Cardiac fibroblast (primary cell): ENCODE data around the gene IDE.
A peak's percentile ranks its signal among the peaks of the same experiment; 100 is the strongest.
"Not testable (repeated sequence)": the region's sequence is repeated elsewhere in the genome, so short reads cannot be mapped to it uniquely, and the experiment has no call there.

Experiments used
- DNase-seq, 2 donors: peaks; one replicate each; pipeline versions ENCODE4 v3.0.0 to v3.0.0-alpha.2; 2010; ENCODE audit warnings: low read depth in 2 of 2
- H3K4me3 ChIP-seq, 2 donors: replicated peaks in 1 of 2; 1 replicate in 1 of 2; 2 replicates in 1 of 2; pipeline ENCODE4 v1.5.1; 2011; ENCODE audit warnings: low read depth in 2 of 2, low read length in 2 of 2, mild to moderate bottlenecking in 2 of 2, moderate library complexity in 1 of 2
- CTCF ChIP-seq: IDR thresholded peaks from one replicate; pipeline ENCODE4 v1.5.1; 2011; ENCODE audit warnings: low read depth, mild to moderate bottlenecking, low read length, inconsistent platforms

IDE gene

DNA sequence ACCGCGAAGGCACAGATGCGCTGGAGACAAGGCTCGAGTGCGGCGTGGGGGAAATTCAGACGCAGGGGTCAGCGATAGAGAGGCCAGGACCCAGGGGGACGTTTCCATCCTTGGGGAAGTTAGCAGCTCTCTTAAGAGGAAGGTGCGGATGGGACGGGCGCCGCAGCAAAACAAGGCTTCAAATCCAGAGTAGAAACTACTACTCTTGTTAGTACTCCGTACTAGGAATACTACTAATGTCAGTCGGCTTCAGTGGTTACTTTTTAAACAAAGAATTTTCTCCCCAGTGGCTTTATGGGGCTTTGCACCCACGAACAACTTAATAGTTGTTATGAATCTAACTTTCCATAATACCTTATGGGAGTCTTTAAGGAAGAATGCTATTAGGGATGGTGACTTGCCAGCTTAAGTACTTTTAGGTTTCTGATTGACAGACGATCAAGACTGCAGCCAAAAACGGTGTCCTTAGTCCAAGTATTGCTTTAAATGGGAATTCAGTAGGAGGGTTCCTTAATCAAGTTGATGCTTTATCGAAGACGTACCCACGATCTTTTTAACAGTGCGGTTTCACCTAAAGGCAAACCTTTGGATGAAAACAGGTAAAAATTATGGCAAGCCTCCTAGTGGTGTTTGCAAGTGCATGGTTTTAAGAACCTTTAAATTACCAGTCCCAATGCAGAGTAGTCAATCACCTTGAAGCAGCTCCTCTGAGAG lies 812 bp upstream of the IDE start:
- peak overlapping the region; percentile 84 to 96 for H3K4me3 ChIP-seq
- TF ChIP-seq CTCF: peak; percentile 6
- DNase-seq: peak; percentile 53 to 67

- DNase-seq: peak; percentile 54 to 61
- H3K4me3 ChIP-seq: peak overlapping the region; percentile 84 to 96
- peak; percentile 20 for TF ChIP-seq CTCF
Observed at GRCh38 chr10:92573091-92573797, 649 bp downstream of the IDE start.

DNA sequence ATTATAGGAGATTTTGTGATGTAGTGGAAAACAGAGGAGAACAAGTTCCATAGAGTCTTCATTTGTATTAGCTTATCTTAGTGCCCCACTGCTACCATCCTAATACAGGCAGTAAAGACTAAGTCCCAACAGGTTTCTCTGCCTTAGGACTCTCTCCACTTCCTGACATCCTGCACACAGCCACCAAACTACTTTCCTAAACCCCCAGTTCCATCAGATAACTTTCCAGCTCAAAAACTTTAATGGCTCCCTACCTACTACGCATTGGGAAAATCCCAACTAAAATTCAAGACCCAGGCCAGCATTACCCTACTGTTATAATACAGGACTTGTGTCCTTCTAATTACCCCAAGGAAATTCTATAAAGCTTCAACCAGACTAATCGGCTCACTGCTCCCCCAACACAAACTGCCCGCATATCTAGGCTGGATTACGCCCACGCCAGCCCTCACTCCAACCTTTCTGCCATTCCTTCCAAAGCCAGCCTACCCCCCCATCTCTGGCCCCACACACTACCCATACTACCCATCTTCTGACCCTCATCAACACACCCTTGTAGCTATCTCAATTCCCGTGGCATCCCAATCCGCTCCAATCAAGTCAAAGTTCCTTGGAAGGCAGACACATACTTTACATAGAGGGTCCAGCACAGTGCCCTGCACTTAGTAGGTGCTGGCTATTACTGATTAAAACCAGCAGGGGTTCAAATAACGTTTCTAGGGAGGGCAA lies 1.4 kb downstream of the IDE start:
- no peak for DNase-seq
- TF ChIP-seq CTCF: no peak
- H3K4me3 ChIP-seq: peak overlapping the region; percentile 84 to 96

- DNase-seq: peak; percentile 25 to 63
- no peak overlapping the region for H3K4me3 ChIP-seq
- no peak for TF ChIP-seq CTCF
Observed at GRCh38 chr10:92571649-92572048, 2.2 kb downstream of the IDE start.

GRCh38 chr10:92569663-92570062 lies 4.2 kb downstream of the IDE start:
- DNase-seq, H3K4me3 ChIP-seq: not testable (repeated sequence)

GRCh38 chr10:92569071-92569470 lies 4.8 kb downstream of the IDE start:
- DNase-seq: no peak

More at GRCh38 chr10:92569071-92569470, 4.8 kb downstream of the IDE start:
- no peak overlapping the region for H3K4me3 ChIP-seq
- TF ChIP-seq CTCF: no peak
